MM.1S (cell line): ENCODE measurements around the gene CCDC88C.

Experiments
- DNase-seq: peaks from one replicate; pipeline ENCODE4 v3.0.0-alpha.2; 2015
- H2AFZ ChIP-seq: fragments of 300-600 bp; sonication (generic); 2 replicates; pipeline ENCODE4 v1.6.0; 2016; ENCODE audit warnings: antibody characterized with exemption, low read length
- H3F3A ChIP-seq: fragments of 300-600 bp; sonication (generic); 2 replicates; pipeline ENCODE4 v1.6.1; 2016; ENCODE audit warnings: mild to moderate bottlenecking, antibody characterized with exemption, low read length, moderate library complexity, mixed read lengths; ENCODE audit not compliant: insufficient read depth
- H3K27ac ChIP-seq: fragments of 300-600 bp; sonication (generic); 2 replicates; pipeline ENCODE4 v1.5.1; 2016; ENCODE audit warnings: mild to moderate bottlenecking, low read length
- H3K27me3 ChIP-seq: fragments of 300-600 bp; sonication (generic); replicated peaks from 2 replicates; pipeline ENCODE4 v1.6.0; 2016; ENCODE audit warnings: low read length; ENCODE audit not compliant: insufficient read depth
- H3K36me3 ChIP-seq: fragments of 300-600 bp; sonication (generic); replicated peaks from 2 replicates; pipeline ENCODE4 v1.6.1; 2016; ENCODE audit warnings: mild to moderate bottlenecking, low read length, mixed read lengths; ENCODE audit not compliant: insufficient read depth
- H3K4me1 ChIP-seq: fragments of 300-600 bp; sonication (generic); 2 replicates; pipeline ENCODE4 v1.6.1; 2016; ENCODE audit warnings: low read length, mixed read lengths
- H3K4me2 ChIP-seq: fragments of 300-600 bp; sonication (generic); 2 replicates; pipeline ENCODE4 v1.6.0; 2016; ENCODE audit warnings: low read depth, low read length
- H3K4me3 ChIP-seq: fragments of 300-600 bp; sonication (generic); 2 replicates; pipeline ENCODE4 v1.5.1; 2016; ENCODE audit warnings: low read length, mixed read lengths
- H3K79me2 ChIP-seq: fragments of 300-600 bp; sonication (generic); 2 replicates; pipeline ENCODE4 v1.6.1; 2016; ENCODE audit warnings: mixed run types, low read length, mixed read lengths
- H3K9ac ChIP-seq: fragments of 300-600 bp; sonication (generic); 2 replicates; pipeline ENCODE4 v1.6.1; 2016; ENCODE audit warnings: low read length, mixed read lengths
- H3K9me2 ChIP-seq: fragments of 300-600 bp; sonication (generic); replicated peaks from 2 replicates; pipeline ENCODE4 v1.6.1; 2016; ENCODE audit warnings: mild to moderate bottlenecking, low read length, mixed read lengths; ENCODE audit not compliant: insufficient read depth
- H3K9me3 ChIP-seq: fragments of 300-600 bp; sonication (generic); replicated peaks from 2 replicates; pipeline ENCODE4 v1.6.1; 2016; ENCODE audit warnings: mild to moderate bottlenecking, low read length, mixed read lengths; ENCODE audit not compliant: insufficient read depth
- H4K20me1 ChIP-seq: fragments of 300-600 bp; sonication (generic); 2 replicates; pipeline ENCODE4 v1.6.1; 2016; ENCODE audit warnings: mild to moderate bottlenecking, low read length, moderate library complexity, mixed read lengths; ENCODE audit not compliant: insufficient read depth
- CTCF ChIP-seq: fragments of 300-600 bp; sonication (generic); IDR thresholded peaks from 2 replicates; pipeline ENCODE4 v1.5.1; 2016; ENCODE audit warnings: antibody characterized with exemption, low read length, mixed read lengths
- EZH2 ChIP-seq: fragments of 300-600 bp; sonication (generic); optimal IDR thresholded peaks from 2 replicates; pipeline ENCODE3; 2017; ENCODE audit warnings: low read depth, mild to moderate bottlenecking, antibody characterized with exemption, low read length, mixed read lengths
- EZH2phosphoT487 ChIP-seq: fragments of 300-600 bp; sonication (generic); IDR thresholded peaks from 2 replicates; pipeline ENCODE4 v1.6.1; 2018; ENCODE audit warnings: antibody characterized with exemption, low read length

CCDC88C gene

DNA sequence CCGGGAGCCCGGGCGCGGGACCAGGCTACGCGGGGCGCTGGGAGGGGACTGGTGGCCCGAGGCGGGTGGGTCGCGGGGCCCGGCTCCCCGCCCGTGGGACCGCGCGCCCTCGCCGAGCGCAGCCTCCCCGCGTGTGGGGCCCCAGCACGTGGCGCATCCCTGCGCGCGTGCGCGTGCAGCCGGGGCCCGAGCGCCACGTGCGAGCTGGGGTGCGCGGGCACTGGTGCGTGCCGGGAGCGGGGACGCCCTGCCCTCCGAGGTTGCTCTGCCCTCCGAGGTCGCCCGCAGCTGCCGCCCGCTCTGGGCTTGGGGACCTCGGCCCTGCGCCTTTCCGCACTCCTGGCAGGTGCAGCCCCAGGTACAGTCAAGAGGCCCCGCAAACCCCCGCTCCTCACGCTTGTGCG is 365 bp upstream of the CCDC88C start:
- peaks cover 45% of the 10 kb centered on the region for H3F3A ChIP-seq
- H4K20me1 ChIP-seq = no peaks in the 10 kb centered on the region
- H3K9ac ChIP-seq = peak overlapping the region; percentile 81
- H3K79me2 ChIP-seq = peaks cover 43% of the 10 kb centered on the region
- no peaks in the 10 kb centered on the region for H3K36me3 ChIP-seq
- H3K27ac ChIP-seq = peak overlapping the region; percentile 80
- peaks cover 11% of the 10 kb centered on the region; the same call in 1 of the 2 replicates for H3K4me1 ChIP-seq
- peak overlapping the region; percentile 55 for H3K4me3 ChIP-seq
- peak overlapping the region; percentile 73 for H3K4me2 ChIP-seq
- no peak overlapping the region; the same call in 1 of the 2 replicates for H2AFZ ChIP-seq
- H3K27me3 ChIP-seq = no peaks in the 10 kb centered on the region
- peak; percentile 58 for DNase-seq
- no peaks in the 10 kb centered on the region for H3K9me2 ChIP-seq
- no peaks in the 10 kb centered on the region for H3K9me3 ChIP-seq
- no peak for TF ChIP-seq EZH2phosphoT487

DNA sequence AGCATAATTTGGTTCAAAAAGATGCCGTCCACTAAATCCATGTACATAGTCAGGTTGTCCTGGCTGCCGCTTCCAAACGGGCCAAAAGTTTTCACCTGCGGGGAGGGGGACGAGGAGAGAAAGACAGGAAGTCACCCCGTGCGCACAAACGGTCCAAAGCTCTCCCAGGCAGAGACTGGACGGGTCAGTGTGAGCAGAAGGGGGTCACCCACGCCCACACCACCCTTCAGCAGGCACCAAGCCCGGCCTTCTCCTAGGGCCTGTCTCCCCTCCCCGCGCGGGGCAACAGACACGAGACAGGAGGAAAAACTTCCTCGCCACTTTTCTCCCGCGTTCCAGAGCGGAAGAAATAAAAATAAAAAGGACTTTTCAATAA is 888 bp downstream of the CCDC88C start:
- H3K27ac ChIP-seq = peak overlapping the region; percentile 100
- H3K79me2 ChIP-seq = peaks cover 55% of the 10 kb centered on the region
- no peaks in the 10 kb centered on the region for H4K20me1 ChIP-seq

DNA sequence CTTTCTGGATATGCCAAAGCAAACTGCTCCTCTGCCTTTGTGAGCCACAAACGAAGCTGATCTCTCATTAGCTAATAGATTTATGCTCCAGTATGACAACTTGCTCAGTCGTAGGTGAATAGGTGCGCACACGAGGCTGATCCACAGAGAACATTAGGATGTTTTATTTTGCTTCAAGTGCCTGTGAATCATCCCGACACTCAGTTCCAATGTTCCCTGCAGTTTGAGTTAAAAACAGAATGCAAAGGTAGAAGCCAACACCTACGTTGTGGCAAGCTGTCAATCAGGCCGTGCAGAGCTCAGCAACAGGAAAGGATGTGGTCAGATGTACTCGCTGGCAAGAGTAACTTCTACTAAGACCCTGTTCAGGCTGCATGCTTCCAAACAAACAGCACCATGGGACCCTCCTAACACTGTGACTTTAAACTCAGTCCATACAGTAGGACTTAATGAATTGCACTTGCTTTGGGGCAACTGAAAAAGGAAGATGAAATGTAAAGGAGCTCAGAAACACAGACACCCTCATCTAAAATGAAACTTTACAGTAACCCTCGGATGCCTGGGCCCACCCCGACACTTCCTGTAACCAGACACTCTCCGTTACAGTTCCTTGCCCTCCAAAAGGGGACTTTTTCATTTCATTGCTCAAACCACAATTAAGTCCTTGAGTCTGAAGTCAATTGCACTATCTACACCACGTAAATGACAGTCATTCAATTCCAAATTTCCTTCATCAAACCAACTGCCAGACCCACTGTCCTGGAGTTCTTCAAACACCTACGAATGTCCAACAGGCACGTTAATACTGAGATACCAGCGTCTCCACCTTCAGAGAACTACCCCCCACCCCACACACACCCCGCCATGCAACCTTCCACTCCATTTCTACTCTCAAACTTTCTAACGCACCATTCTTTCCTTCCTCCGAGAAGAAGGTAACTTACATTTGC is 1.6 kb downstream of the CCDC88C start:
- Histone ChIP-seq H3K79me2 (peaks cover 62% of the 10 kb centered on the region), H3K4me2 (peak overlapping the region; percentile 90), H3K27me3 (no peaks in the 10 kb centered on the region), H3K27ac (peak overlapping the region; percentile 100), H3K9me3 (no peaks in the 10 kb centered on the region), H3K9ac (peak overlapping the region; percentile 99), H4K20me1 (no peaks in the 10 kb centered on the region), H3K9me2 (no peaks in the 10 kb centered on the region), H3K36me3 (no peaks in the 10 kb centered on the region), H3F3A (peaks cover 53% of the 10 kb centered on the region), H3K4me1 (peaks cover 16% of the 10 kb centered on the region), H2AFZ (no peak overlapping the region), H3K4me3 (peak overlapping the region; percentile 79)
- no peak for TF ChIP-seq EZH2phosphoT487
- no peak for TF ChIP-seq CTCF
- TF ChIP-seq EZH2 = no peak
- peak; percentile 81 for DNase-seq

More for the DNA sequence above, 888 bp downstream of the CCDC88C start:
- no peak overlapping the region for H2AFZ ChIP-seq
- TF ChIP-seq CTCF (no peak), EZH2 (no peak), EZH2phosphoT487 (no peak)
- H3K4me3 ChIP-seq = peak overlapping the region; percentile 79
- H3K9me2 ChIP-seq = no peaks in the 10 kb centered on the region
- H3F3A ChIP-seq = peaks cover 49% of the 10 kb centered on the region
- DNase-seq = no peak
- peaks cover 11% of the 10 kb centered on the region; the same call in 1 of the 2 replicates for H3K4me1 ChIP-seq
- no peaks in the 10 kb centered on the region for H3K9me3 ChIP-seq
- no peaks in the 10 kb centered on the region for H3K27me3 ChIP-seq
- peak overlapping the region; percentile 99 for H3K9ac ChIP-seq
- no peaks in the 10 kb centered on the region for H3K36me3 ChIP-seq
- H3K4me2 ChIP-seq = peak overlapping the region; percentile 90

DNA sequence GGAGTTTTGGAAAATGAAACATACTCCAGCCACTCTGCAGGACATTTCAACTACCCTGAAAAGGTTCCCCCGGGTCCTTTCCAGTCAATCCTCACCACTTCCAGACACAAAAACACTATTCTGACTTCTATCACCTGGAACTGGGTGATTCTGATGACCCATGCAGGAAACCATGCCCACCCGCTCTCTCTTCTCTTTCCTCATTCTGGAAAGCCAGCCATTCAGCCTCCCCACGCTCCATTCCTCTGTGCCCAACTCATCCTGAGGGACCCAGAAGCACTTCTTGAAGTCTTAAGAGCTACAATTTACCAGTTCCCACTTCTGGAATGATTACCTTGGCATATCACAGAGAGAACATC is 3.2 kb downstream of the CCDC88C start:
- no peaks in the 10 kb centered on the region for H3K9me2 ChIP-seq
- H3K4me3 ChIP-seq = peak overlapping the region; percentile 79
- H4K20me1 ChIP-seq = no peaks in the 10 kb centered on the region
- peaks cover 58% of the 10 kb centered on the region for H3F3A ChIP-seq
- no peaks in the 10 kb centered on the region for H3K27me3 ChIP-seq
- H3K79me2 ChIP-seq = peaks cover 78% of the 10 kb centered on the region
- H3K4me2 ChIP-seq = peak overlapping the region; percentile 77
- H3K4me1 ChIP-seq = peaks cover 30% of the 10 kb centered on the region
- H3K36me3 ChIP-seq = no peaks in the 10 kb centered on the region
- H3K27ac ChIP-seq = peak overlapping the region; percentile 100
- no peak overlapping the region for H2AFZ ChIP-seq
- H3K9me3 ChIP-seq = no peaks in the 10 kb centered on the region
- no peak for DNase-seq
- TF ChIP-seq EZH2 (no peak), CTCF (no peak), EZH2phosphoT487 (no peak)
- peak overlapping the region; percentile 99 for H3K9ac ChIP-seq
